HG03066 (cell line): ENCODE measurements around the gene PRM3.
A peak's percentile ranks its signal among the peaks of the same experiment; 100 is the strongest.

ENCODE experiments used
- ATAC-seq: cut with Tn5 transposase; IDR thresholded peaks from one replicate; pipeline ENCODE4 v1.9.1; 2021; ENCODE audit warnings: low read depth; ENCODE audit not compliant: unreplicated experiment

PRM3 gene

GRCh38 chr16:11259655-11260595, 13.5 kb downstream of the PRM3 start:
- no peak for ATAC-seq

GRCh38 chr16:11258553-11259492, 14.6 kb downstream of the PRM3 start:
- ATAC-seq = no peak

DNA sequence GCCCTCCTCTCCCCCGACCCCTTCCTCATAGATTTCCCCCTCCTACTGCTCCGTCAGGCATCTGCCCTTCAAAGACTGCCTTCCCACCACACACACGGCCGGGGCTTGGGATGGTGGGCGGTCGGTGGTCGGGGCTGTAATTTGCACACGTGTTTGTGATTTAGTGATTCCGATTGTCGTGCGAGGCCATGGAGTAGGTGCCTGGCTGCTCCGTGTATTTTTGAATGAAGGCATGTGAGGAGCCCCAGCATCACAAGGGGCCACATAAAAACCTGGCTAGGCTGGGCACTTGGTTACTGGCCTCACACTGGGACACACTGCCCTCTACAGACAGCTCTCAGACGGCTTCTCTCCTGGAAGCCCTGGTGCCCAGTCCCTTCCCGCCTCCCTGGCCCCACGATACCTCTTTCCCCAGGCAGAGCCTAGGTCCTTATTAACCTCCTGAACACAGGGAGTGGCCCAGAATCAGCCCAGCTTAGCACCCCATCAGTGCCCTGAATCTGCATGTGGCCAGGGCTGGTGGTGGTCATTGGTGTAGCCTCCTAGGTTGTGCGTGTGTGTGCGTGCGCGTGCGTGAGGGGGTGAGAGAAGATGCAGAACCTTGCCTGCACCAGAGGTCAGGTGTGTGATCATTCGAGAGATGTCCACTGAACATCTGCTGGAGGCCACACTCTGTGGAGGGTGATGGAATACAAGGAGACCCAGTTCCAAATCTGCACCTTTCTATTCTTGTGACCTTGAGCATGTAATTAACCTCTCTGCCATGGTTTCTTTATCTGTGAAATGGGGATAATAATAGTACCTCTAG, 16.1 kb downstream of the PRM3 start:
- ATAC-seq = no peak

DNA sequence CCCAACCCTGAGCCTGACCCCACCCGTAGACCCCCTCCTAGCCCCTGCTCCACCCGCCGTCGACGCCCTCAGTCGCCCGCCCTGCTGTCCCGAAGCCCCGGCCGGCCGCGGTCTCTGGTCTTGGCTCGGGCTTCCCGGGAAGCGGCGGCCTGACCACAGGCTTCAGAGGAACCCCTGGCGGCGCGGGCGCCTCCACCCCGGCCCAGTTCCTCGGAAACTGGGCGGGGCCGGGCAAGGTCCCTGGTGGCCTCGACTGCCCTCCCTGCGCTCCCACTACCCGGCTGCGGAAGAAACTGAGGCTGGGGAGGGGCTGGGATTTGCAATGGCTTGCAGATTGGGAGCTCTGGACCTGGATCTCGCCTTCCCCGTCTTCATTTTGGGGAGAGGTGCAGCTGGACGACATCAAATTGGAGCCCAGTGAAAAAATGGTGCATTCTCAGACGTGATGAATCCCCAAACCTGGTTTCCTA, 16.7 kb downstream of the PRM3 start:
- ATAC-seq = no peak

- peak; percentile 41 for ATAC-seq
Measured at GRCh38 chr16:11255737-11256660, 17.4 kb downstream of the PRM3 start, which contains the start of gene SOCS1. Gene SOCS1, minus strand, starts transcription at chr16:11256204. Its CDS starts 726 bp downstream, at chr16:11255478.

GRCh38 chr16:11254913-11255736, 18.3 kb downstream of the PRM3 start:
- no peak for ATAC-seq

DNA sequence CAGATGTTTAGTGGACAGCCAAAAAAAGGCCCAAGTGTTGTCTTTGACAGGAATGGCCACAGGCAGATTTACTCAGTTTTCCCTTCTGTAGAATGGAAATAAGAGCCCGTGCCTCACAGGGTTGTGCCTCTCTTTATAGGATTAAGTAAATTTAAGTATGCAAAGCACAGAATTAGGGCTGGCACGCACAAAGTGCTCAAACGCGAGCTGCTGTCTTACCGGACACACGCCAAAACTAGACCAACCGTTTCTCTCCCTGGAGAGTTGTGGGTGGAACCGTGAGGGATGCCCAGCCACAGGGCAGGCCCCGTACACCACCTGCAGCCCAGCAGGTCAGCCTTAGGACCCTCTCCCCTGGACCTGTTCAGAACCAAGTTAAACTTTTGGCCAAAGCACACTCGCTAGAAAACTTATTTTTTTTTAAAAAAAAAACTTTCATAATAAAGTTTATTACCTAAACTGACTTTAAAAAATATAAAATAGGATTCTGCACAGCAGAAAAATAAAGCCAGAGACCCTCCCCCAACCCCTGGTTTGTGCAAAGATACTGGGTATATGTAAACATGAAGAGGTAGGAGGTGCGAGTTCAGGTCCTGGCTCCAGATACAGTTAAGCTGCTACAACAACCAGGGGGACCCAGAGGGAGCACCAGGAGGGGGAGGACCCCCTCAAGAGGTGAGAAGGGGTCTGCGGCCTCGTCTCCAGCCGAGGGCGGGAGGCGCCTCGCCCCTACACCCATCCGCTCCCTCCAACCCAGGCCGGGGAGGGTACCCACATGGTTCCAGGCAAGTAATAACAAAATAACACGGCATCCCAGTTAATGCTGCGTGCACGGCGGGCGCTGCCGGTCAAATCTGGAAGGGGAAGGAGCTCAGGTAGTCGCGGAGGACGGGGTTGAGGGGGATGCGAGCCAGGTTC, 19.2 kb downstream of the PRM3 start:
- ATAC-seq = no peak

DNA sequence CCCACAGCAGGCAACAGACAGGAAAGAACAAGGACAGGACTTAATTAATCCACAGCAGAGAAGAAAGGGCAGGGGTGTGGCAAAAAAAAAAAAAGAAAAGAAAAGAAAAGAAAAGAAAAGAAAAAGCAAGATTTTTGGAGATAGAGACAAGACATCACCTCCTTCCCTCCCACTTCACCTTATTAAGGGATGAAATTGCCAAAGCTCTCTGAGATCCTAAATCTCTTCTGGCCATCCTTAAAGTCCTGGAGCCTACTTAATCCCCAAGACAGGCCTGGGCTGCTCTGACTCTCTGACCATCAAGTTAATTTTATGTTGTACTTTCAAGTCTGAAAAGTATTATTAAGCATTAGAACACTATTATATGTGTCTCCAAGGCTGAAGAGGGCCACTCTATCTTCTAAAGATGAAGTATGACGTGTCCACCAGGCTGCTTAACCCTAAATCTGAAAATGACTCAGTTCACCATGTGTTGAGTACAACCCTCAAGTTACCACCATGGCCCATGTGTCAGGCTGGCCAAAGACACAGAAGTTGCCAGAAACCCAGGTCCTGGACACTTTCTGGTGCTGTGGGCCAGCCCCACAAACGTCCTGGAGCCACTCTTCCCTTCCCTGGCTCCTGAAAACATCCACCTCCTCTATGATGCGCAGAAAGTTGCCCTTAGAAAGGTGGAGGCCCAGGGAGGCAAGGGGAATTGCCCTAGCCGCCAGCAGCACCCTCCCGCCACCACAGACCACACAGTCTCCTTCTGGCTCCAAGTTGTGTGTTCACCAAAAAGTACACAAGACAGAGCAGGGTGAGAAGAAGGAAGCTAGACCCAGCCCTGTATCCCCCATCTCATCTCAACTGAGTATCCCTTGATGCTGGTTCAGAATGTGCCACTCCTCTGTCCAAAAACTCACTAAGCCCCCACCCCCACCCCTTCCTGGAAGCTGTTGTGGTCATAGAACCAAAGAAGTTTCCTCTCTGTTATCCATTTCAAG, 20.1 kb downstream of the PRM3 start:
- no peak for ATAC-seq

- ATAC-seq = no peak
Measured at GRCh38 chr16:11252482-11252931, 20.9 kb downstream of the PRM3 start.

GRCh38 chr16:11251525-11252481, 21.6 kb downstream of the PRM3 start:
- ATAC-seq = no peak

GRCh38 chr16:11250786-11251524, 22.5 kb downstream of the PRM3 start:
- no peak for ATAC-seq

DNA sequence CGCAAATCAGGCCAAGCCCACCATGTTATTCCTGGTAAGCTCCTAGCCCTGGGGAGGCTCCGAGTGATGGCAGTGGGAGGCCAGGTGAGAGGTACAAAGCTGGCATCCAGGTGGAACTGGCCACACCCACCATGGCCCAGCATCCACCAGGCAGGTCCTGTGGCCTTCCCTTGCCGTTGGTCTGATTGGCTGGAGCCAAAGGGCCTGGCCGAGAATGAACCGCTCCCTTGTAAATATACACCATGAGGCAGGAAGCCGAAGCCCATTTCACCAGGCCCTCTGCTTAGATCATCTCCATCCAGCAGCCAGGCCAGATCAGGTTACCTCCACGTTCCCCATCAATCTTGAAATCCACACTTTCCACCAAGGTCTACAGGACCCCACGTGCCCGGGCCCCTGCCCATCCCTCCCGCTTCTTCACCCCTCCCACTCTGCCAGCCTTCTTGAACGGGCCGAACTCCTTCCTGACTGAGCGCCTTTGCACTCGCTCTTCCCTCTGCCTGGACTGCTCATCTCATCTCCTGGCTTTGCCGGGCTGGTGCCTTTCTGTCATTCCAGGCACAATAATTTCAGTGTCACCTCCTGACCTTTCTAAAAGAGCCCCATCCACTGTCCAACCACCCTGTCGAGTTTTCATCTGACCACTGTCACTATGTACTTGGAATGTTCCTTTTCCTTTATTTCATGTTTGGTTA, 23.2 kb downstream of the PRM3 start:
- ATAC-seq = no peak

- no peak for ATAC-seq
Measured at GRCh38 chr16:11249233-11250061, 24.0 kb downstream of the PRM3 start.
